GM18505 (cell line): ENCODE results near the gene MTIF2.
"Not testable (repeated sequence)": the region's sequence is repeated elsewhere in the genome, so short reads cannot be mapped to it uniquely, and the experiment has no call there.

Experiments
- ATAC-seq: cut with Tn5 transposase; IDR thresholded peaks from one replicate; pipeline ENCODE4 v1.9.1; 2021; ENCODE audit not compliant: unreplicated experiment
- POLR2A ChIP-seq: IDR thresholded peaks from 4 replicates; pipeline ENCODE4 v1.6.1; 2011; ENCODE audit warnings: borderline replicate concordance; ENCODE audit not compliant: insufficient read depth, insufficient read length; ENCODE audit errors: extremely low read depth

The MTIF2 gene

DNA sequence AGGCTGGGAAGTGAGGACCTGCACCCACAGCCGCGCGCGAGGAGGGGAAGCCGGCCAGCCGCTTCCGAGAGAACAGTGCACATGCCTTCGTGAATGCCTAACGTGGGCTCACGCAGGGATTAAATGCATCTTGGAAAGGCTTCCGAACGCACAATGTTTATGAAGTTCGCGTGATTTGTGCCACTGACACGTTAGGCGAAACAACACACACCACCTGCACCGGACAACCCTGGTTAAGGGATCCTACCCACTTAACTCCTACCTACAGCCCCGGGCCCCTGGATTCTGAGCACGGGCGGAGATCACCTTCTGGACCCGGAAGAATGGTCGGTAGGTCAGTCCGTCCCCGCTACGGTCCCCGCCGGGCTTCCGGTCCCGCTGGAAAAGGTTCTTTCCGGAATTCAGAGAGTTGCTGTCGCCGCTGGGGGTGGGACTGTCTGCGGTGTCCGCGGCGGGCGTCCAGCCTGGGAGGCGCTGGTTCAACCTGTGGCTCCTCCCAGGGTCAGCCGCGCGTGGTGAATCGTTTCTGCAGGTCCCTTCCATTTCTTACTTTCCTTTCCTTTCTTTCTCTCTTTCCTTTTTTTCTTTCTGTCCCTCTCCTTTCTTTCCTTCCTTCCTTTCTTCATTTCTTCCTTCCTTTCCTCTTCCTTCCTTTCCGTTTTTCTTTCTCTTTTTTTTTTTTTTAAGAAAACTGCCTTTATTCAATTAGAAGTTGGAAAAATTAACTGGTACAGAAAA is at the start of gene MTIF2:
Gene MTIF2 (minus strand): TSS at position 325 of the 738 bp plus-strand sequence. CDS start 5,373 bp downstream, outside the sequence.
- peak; percentile 93 for ATAC-seq
- TF ChIP-seq POLR2A = peak; percentile 98

GRCh38 chr2:55314985-55315384 is 46.0 kb upstream of the MTIF2 start:
- no peak for TF ChIP-seq POLR2A
- no peak for ATAC-seq

DNA sequence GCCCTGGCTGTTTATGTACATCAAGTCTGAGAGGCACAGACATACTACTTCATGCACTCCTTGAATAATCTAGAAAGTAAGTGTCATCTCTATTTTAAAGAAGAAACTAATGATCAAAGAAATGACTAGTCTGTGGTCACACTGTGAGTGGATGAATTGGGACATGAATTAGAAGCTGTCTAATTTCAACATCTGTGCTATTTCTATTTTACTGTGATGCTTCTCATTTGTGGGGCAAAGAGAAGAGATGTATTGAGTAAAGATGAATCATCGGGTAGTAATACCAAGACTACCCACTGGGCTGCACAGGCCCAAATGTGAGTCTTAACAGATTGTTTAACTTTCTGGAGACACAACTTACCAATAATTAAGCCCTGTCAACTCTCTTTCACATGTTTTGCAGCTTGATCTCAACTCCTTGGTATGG is 42.4 kb upstream of the MTIF2 start:
- TF ChIP-seq POLR2A = no peak
- ATAC-seq = peak; percentile 89

- no peak for ATAC-seq
- TF ChIP-seq POLR2A = no peak
Observed at GRCh38 chr2:55309446-55309845, 40.4 kb upstream of the MTIF2 start.

DNA sequence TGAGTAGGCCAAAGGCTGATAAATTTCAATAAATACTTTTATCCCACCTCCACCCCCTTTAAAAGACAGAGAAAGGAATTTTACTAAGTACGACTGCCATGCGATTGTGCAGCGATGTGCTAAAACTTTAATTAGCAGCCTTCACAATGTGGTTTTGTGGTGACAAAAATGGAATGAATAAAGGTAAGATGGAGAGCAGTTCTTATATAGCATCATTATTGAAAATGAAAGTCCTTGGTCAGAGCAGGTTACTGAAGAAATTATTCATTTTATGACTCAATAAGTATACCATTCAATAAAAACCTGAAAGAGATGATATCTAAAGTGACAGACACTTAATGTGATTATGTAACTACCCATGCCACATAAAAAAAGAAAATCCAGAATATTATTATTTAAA is 33.2 kb upstream of the MTIF2 start:
- peak; percentile 66 for ATAC-seq
- TF ChIP-seq POLR2A = no peak

GRCh38 chr2:55301277-55301676 is 32.2 kb upstream of the MTIF2 start:
- ATAC-seq = no peak
- TF ChIP-seq POLR2A = no peak

DNA sequence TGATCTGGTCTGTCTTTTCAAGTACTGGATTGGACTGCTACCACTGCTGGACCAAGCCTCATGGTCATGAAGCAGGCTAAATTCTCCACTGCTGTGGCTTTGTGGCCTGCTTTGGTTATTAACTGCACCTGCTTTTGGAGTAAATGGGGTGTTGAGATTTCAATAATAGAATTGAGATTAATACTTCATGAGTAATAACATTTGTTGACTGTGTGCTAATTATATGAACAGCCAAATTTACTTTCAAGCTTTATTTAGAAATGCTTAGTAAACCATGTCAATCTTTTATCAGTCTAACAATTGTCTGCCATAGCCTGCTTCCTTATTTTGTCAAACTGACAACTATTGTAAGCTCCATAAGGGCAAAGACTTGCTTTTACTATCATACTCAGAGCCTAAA is 27.4 kb upstream of the MTIF2 start:
- ATAC-seq = no peak

DNA sequence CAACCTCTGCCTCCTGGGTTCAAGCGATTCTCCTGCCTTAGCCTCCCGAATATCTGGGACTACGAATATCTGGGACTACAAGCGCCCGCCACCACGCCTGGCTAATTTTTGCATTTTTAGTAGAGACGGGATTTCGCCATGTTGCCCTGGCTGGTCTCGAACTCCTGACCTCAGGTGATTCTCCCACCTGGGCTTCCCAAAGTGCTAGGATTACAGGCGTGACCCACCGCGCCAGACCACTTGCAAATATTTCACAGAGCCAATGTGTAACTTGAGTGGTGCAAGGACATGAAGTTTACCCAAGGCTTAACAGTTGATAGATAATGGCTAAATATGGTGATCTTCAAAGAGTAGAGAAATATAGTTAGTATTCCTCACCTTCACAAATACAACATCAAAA is 14.1 kb upstream of the MTIF2 start:
- ATAC-seq = no peak

More for the DNA sequence above, 27.4 kb upstream of the MTIF2 start:
- TF ChIP-seq POLR2A = no peak

DNA sequence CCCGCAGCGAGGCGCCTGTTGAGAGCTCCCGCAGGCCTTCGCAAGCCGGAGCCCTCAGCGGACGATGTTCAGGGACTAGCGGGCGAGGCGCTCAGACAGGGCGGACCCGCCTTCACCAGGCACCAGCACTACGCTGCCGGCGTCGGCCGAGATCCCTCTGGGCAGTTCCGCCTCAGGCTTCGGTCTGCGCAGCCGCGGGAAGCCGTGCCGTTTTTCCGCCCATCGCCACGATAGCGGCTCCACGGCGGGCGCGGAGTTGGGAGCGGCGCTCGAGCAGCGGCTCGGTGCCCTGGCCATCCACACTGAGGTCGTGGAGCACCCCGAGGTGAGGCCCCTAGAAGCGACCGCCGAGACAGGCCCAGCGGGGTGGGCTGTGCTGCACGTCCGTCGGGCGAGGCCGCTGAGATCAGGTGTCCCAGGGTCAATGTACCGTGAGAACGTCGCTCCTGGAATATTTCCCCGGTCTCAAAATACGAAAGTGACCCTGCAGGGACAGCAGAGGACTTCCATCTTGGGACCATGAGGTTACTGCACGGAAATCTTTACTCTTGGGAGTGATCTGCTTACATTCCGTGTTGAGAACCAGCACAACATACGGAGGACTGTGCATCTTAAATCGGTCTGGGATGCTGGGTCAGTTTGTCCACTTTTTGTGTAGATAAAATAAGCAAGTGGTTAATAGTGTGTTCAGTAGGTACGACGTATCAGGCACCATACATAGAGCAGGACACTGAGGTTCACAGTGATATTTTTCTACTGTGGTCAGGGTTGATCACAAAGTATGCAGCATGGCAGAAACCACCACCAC is 13.3 kb upstream of the MTIF2 start:
- peak; percentile 99 for ATAC-seq
- peak; percentile 92 for TF ChIP-seq POLR2A

More for the DNA sequence above, 14.1 kb upstream of the MTIF2 start:
- no peak for TF ChIP-seq POLR2A

DNA sequence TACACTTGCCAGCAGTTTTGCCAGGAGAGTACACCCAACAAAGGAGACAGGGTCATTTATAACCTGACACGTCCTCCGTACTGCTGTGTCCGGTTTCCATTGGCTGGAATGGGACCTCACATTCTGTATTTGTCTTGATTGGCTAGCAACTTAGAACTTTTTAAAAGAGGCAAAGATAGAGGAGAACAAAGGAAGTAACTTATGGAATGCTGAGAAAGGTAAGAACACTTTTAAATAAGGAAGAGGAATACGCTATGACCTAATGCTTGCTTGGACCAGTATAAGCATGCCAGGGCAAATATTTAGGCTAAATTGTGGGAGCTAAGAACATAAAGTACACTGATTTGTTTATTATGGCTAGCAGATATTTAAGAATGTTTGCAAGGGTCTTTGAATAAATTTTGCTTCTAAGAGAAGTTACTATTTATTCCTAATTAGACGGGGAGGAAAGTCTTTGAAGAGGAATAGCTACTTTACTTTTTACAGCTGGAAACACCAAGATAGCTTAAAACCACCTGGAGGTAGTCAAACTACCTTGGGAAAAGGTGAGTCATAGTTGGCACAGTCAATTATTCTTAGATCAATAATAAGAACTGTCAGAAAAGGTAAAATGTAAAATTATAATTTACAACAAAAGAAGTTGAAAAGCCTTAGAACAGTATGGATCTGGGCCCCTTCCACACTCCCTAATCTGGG is 12.0 kb upstream of the MTIF2 start:
- ATAC-seq = not testable (repeated sequence)

- ATAC-seq = not testable (repeated sequence)
Observed at GRCh38 chr2:55279859-55280424, 10.9 kb upstream of the MTIF2 start.

DNA sequence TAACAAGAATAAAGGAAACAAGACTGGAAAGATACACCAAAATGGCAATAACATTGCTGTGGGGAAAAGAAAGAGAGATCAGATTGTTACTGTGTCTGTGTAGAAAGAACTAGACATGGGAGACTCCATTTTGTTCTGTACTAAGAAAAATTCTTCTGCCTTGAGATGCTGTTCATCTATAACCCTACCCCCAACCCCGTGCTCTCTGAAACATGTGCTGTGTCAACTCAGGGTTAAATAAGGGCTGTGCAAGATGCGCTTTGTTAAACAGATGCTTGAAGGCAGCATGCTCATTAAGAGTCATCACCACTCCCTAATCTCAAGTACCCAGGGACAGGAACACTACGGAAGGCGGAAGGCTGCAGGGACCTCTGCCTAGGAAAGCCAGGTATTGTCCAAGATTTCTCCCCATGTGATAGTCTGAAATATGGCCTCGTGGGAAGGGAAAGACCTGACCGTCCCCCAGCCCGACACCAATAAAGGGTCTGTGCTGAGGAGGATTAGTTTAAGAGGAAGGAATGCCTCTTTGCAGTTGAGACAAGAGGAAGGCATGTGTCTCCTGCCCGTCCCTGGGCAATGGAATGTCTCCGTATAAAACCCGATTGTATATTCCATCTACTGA is 10.3 kb upstream of the MTIF2 start:
- ATAC-seq = not testable (repeated sequence)

DNA sequence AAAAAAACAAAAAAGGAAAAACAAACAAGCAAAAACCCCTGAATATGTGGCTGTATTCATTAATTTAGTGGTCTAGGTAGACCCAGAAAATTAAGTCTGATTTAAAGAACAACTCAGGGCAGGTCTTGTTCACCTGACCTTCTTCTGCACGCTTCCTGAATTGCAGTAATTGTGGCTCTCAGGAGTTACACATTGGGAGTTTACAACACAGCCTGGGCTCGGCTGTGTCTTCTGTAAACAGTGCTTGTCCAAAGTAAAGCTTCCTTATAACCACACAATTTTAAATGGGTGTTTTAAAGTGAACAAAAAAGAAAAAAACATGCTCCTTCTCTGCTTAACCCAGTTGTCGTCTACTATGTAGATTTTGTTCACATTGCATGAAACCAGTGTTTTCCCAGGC is 8.3 kb upstream of the MTIF2 start:
- ATAC-seq = no peak
- TF ChIP-seq POLR2A = no peak

- not testable (repeated sequence) for ATAC-seq
Observed at GRCh38 chr2:55274346-55274745, 5.3 kb upstream of the MTIF2 start.

DNA sequence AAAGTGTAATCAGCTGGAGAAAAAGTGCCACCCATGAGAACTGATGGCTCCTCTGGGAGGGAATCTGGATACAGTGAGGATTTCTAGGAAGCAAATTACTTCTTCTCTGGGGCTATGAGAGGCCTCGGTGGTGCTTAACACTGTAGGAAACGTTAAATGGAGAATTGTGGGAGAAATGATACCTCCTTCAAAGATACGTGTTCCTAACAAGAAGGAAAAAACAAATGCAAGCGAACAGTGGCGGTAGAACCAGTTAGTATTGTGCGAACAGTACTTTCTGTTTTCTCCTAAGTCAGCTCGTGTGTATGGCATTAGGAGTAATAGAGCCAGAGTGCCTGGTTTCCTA is 587 bp upstream of the MTIF2 start:
- no peak for ATAC-seq

More for the DNA sequence above, 587 bp upstream of the MTIF2 start:
- TF ChIP-seq POLR2A = no peak
